Activated T-helper 1 cell treated with anti-CD3 and anti-CD28 coated beads, Interleukin-2, amount 50 U/mL, for 16 hours (primary cell): ENCODE results near the gene LRP2.
"Not testable (repeated sequence)": the region's sequence is repeated elsewhere in the genome, so short reads cannot be mapped to it uniquely, and the experiment has no call there.

ENCODE experiments used
- DNase-seq, 2 donors: peaks; one replicate each; pipeline ENCODE4 v3.0.0-alpha.2; 2020; ENCODE audit warnings: low read depth in 1 of 2, low spot score in 1 of 2

LRP2 gene

GRCh38 chr2:169348321-169349024, 13.9 kb downstream of the LRP2 start:
- DNase-seq: no peak

GRCh38 chr2:169345486-169346437, 16.6 kb downstream of the LRP2 start:
- no peak for DNase-seq

GRCh38 chr2:169344736-169345485, 17.4 kb downstream of the LRP2 start:
- DNase-seq: no peak

GRCh38 chr2:169343202-169343601, 19.1 kb downstream of the LRP2 start:
- no peak for DNase-seq

GRCh38 chr2:169339657-169340056, 22.7 kb downstream of the LRP2 start:
- no peak for DNase-seq

- DNase-seq: no peak
Observed at GRCh38 chr2:169336695-169337094, 25.6 kb downstream of the LRP2 start.

GRCh38 chr2:169330555-169331198, 31.7 kb downstream of the LRP2 start:
- no peak for DNase-seq

- DNase-seq: no peak
Observed at GRCh38 chr2:169329688-169330554, 32.4 kb downstream of the LRP2 start.

GRCh38 chr2:169328785-169329184, 33.5 kb downstream of the LRP2 start:
- DNase-seq: no peak

GRCh38 chr2:169327837-169328236, 34.5 kb downstream of the LRP2 start:
- DNase-seq: not testable (repeated sequence)

GRCh38 chr2:169325886-169326285, 36.4 kb downstream of the LRP2 start:
- DNase-seq: not testable (repeated sequence)

- DNase-seq: no peak
Observed at GRCh38 chr2:169324581-169325260, 37.6 kb downstream of the LRP2 start.

GRCh38 chr2:169323841-169324240, 38.5 kb downstream of the LRP2 start:
- no peak for DNase-seq

- DNase-seq: no peak
Observed at GRCh38 chr2:169320561-169320960, 41.8 kb downstream of the LRP2 start.

- no peak for DNase-seq
Observed at GRCh38 chr2:169315357-169315756, 47.0 kb downstream of the LRP2 start.

GRCh38 chr2:169308349-169308748, 54.0 kb downstream of the LRP2 start:
- not testable (repeated sequence) for DNase-seq

GRCh38 chr2:169304689-169305088, 57.6 kb downstream of the LRP2 start:
- DNase-seq: not testable (repeated sequence)

- no peak for DNase-seq
Observed at GRCh38 chr2:169303579-169304305, 58.6 kb downstream of the LRP2 start.

- no peak for DNase-seq
Observed at GRCh38 chr2:169302364-169302763, 60.0 kb downstream of the LRP2 start.
